ENCODE results near the gene SNN.
A peak's percentile ranks its signal among the peaks of the same experiment; 100 is the strongest.

SNN gene

DNA sequence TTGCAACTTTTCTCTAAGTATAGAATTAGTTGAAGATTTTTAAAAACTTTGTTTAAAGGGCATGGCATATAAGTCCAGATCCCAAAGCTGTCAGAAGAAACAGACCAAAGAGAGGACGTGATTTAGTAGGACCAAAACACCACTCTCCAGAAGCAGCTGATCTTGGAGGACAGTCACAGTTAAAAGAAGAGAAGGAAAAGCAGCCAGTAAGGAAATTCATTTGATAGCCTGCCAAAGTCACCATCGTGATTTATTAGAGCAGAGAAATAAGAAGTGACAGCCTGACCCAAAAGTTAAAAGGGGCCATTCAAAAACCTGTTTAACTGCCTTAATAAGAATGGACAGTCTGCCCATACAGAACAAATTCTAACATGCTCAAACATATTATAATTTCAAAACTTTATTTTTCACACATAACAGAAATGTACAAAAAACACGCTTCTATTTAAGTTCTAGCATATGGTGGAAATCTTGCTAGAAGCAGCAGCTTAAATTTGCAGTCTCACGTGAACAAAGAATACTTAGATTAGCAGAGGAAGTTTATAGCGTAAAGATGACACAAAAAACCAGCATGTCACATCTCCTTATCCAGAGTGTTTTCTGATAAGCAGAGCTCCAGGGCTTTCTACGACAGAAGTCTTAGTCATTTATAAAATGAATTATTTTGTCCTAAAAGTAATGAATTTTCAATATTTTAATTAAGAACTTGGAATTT is 37.2 kb downstream of the SNN start:
- no peak for DNase-seq

DNA sequence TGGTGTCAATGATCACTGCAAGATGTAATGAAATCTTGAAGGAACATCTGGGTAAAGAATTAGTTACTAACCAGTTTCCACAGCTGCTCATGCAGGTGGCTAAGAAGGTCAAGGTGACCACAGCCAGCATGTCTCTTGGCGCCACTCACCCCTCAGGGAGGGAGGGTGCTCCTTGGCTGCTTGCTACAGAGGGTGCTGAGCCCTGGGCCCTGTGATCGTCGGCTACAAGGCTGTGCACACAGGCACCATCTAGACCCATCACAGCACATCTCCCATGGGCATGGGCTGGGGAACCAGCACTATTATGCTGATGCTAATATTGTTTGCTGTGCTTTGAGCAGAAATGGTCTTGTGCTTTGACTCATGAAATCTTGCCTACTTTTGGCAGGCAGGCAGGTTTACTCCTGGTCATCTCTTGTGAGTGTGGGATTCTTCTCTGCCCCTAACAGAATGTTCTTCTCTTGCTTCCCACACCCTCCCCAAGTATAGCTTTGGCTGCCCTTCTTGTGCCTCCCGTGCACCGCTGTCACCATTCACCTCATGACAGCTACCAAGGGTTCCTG is 38.0 kb downstream of the SNN start:
- no peak for DNase-seq

GRCh38 chr16:11707679-11708197 is 39.5 kb downstream of the SNN start:
- DNase-seq, result no peak

DNA sequence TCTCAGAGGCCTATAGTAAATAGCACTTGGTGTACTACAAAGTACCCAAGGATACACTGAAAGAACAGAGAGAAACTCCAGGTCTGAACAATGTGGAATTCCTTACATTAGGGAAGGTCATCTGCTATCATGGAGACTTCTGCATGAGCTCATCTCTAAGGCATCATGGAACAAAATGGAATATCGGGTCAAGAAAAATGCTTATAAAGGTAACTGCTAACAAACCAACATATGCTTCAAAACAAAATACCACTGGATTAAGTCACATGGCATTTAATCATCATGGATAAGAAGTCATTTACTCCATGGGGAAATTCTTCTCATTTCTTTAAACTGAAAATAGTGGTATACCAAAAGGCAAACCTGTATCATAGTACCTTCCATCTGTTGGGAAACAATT is 40.2 kb downstream of the SNN start:
- no peak for DNase-seq

- DNase-seq, result no peak
Observed at GRCh38 chr16:11711662-11712061, 43.4 kb downstream of the SNN start.

- no peak for DNase-seq
Observed at GRCh38 chr16:11712122-11712521, 43.9 kb downstream of the SNN start.

GRCh38 chr16:11715246-11715947 is 47.1 kb downstream of the SNN start:
- no peak for DNase-seq

- no peak for DNase-seq
Observed at GRCh38 chr16:11716336-11716735, 48.1 kb downstream of the SNN start.

DNA sequence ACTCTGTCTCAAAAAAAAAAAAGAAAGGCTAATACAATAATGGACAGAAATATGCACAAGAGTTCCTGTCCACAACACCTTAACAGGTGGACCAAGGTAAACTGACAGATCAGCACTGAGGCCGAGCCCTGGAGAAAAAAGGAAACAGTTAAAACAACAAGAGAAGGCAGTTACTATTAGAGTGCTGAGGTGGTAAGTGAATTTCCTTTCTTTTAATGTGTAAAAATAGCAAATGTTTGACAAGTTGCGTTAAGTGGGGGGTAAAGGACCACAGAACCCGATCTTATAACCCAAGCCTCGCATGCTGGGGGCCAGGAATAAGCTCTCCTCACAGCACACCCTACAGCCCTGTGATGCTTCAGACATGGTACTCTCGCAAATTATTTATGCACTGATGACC is 49.6 kb downstream of the SNN start:
- no peak for DNase-seq

GRCh38 chr16:11719171-11719570 is 50.9 kb downstream of the SNN start:
- DNase-seq, result no peak

- no peak for DNase-seq
Observed at GRCh38 chr16:11719762-11720161, 51.5 kb downstream of the SNN start.

- no peak for DNase-seq
Observed at GRCh38 chr16:11721781-11722467, 53.7 kb downstream of the SNN start.

- DNase-seq, result no peak
Observed at GRCh38 chr16:11722468-11722808, 54.2 kb downstream of the SNN start.

- no peak for DNase-seq
Observed at GRCh38 chr16:11725457-11725856, 57.2 kb downstream of the SNN start.

- DNase-seq, result no peak
Observed at GRCh38 chr16:11726008-11726407, 57.8 kb downstream of the SNN start.

GRCh38 chr16:11727796-11728543 is 59.7 kb downstream of the SNN start:
- DNase-seq, result peak; percentile 45

Data from activated CD4-positive, alpha-beta T cell treated with anti-CD3 and anti-CD28 coated beads, Interleukin-2, Interleukin-6, amounts not matched to agents 100 ng/mL and 50 ng/mL, durations not matched to agents 16 hours and 8 hours (primary cell).